ENCODE measurements around the gene CELF2. TPM values are rescaled to one million over a fixed set of nuclear protein-coding genes. Genes with fewer than 3 reads are reported as not detected.

CELF2 gene
- total and polyA plus RNA-seq, 2 experiments from 2014 or later, result 14.4 to 26.5 TPM

DNA sequence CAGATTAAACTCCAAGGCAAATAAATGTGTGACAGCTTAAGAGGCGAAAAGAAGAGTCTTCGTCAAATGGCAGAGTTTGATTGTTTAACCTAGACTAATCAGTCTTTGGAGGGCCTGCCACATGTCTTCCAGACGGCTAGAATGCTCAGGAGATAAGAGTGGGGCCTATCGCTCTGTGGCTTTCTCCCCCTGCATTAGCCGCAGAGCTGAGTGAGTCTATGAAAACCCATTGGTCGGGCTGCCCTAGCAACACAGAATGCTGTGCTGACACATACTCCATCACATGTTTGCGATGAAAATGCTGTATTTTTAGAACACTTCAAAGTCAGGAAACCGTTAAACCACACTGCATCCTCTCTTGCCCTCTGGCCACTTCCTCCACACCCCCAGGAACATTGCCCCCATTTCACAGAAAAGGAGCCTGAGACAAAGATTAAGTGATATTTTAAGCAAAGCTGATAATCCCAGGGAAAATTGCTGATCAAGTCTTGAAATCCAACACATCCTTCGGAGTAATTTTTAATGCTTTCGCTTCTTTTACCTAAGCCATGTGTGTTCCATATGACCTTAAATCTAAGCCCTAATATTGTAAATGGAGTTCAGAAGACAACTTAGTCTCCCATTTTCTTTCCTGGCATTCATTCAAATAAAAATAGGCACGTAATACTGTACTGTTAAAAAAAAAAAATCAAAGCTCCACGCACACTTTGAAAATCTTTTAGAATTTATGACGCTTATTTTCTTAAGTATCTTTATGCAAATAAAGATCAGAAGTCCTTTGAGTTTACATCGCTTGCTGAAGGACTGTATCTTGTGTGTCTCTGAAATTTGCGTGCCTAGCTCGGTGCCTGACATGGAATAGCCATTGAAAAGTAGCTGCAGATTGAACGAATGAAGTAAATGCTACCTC lies 161.2 kb downstream of the CELF2 start:
- H3K9me2 ChIP-seq (ENCODE audit: insufficient read depth), result no peaks in the 10 kb centered on the region
- no peaks in the 10 kb centered on the region for H4K20me1 ChIP-seq (ENCODE audit: insufficient read depth)
- H3K27ac ChIP-seq, result no peak overlapping the region
- in situ Hi-C loops (cut with MboI), result no loop called here
- no peaks in the 10 kb centered on the region for H3K36me3 ChIP-seq (ENCODE audit: low read depth)
- TF ChIP-seq EZH2 (IDR thresholded peaks at IDR 0.05; ENCODE audit: insufficient read depth, poor library complexity, severe bottlenecking), result no peak
- TF ChIP-seq EZH2phosphoT487 (IDR thresholded peaks at IDR 0.05; ENCODE audit: insufficient read depth, low read depth), result no peak
- no peaks in the 10 kb centered on the region for H3F3A ChIP-seq (ENCODE audit: insufficient read depth)
- no peaks in the 10 kb centered on the region for H3K27me3 ChIP-seq (replicated peaks; ENCODE audit: insufficient read depth)
- no peaks in the 10 kb centered on the region for H3K79me2 ChIP-seq (ENCODE audit: insufficient read depth)
- no peak overlapping the region for H2AFZ ChIP-seq
- H3K9ac ChIP-seq, result no peak overlapping the region
- no peaks in the 10 kb centered on the region for H3K9me3 ChIP-seq (ENCODE audit: low read depth)
- no peak overlapping the region for H3K4me3 ChIP-seq
- DNase-seq, result no peak
- WGBS, 2 experiments (ENCODE audit: low coverage in 1 of 2, low lambda C conversion rate in 2 of 2, missing lambda C conversion rate in 2 of 2), result 72 to 76% methylated on average over 17 of the region's 17 CpGs
- no peaks in the 10 kb centered on the region for H3K4me1 ChIP-seq (ENCODE audit: insufficient read depth)
- H3K4me2 ChIP-seq (ENCODE audit: unreplicated experiment), result no peak overlapping the region

DNA sequence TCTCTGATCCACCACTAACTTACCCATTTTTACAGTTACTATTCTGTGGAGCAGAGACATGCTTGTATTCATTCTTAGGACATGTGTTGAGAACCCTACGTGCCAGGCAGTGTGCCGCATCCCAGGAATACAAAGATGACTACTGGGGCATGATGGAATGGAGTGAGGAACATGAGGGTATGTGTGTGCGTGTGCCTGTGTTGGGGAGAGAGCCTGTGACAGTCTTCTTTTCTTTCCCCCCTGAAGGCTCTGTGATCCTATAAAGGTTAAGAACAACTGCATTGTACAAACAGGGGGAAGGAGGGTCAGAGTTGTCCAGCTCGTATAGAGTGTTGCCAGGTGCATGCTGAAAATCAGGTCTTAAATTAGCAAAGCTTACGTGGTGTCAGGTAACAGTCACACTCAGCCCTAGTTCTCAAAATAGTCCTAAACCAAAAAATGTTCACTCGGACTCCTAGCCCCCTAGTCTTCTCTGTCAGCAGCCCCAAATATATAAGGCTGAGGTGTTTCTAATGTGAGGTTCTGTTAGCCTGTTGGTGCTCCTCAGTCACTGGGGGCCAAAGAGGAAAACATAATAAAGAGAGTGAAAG lies 161.9 kb downstream of the CELF2 start:
- H3K9me3 ChIP-seq (ENCODE audit: low read depth), result no peaks in the 10 kb centered on the region
- no peak overlapping the region for H3K4me2 ChIP-seq (ENCODE audit: unreplicated experiment)
- TF ChIP-seq EZH2phosphoT487 (IDR thresholded peaks at IDR 0.05; ENCODE audit: insufficient read depth, low read depth) (no peak), EZH2 (IDR thresholded peaks at IDR 0.05; ENCODE audit: insufficient read depth, poor library complexity, severe bottlenecking) (no peak)
- H3K4me1 ChIP-seq (ENCODE audit: insufficient read depth), result no peaks in the 10 kb centered on the region
- H3K27me3 ChIP-seq (replicated peaks; ENCODE audit: insufficient read depth), result no peaks in the 10 kb centered on the region
- no peaks in the 10 kb centered on the region for H3K36me3 ChIP-seq (ENCODE audit: low read depth)
- no peak overlapping the region for H2AFZ ChIP-seq
- H3K4me3 ChIP-seq, result no peak overlapping the region
- H3K9ac ChIP-seq, result no peak overlapping the region
- no peak for DNase-seq
- in situ Hi-C loops (cut with MboI), result no loop called here
- H3F3A ChIP-seq (ENCODE audit: insufficient read depth), result no peaks in the 10 kb centered on the region
- 68 to 78% methylated on average over 6 of the region's 6 CpGs for WGBS, 2 experiments (ENCODE audit: low coverage in 1 of 2, low lambda C conversion rate in 2 of 2, missing lambda C conversion rate in 2 of 2)
- no peak overlapping the region for H3K27ac ChIP-seq
- no peaks in the 10 kb centered on the region for H4K20me1 ChIP-seq (ENCODE audit: insufficient read depth)
- H3K9me2 ChIP-seq (ENCODE audit: insufficient read depth), result no peaks in the 10 kb centered on the region
- H3K79me2 ChIP-seq (ENCODE audit: insufficient read depth), result no peaks in the 10 kb centered on the region

GRCh38 chr10:11180228-11180627 lies 162.6 kb downstream of the CELF2 start:
- Histone ChIP-seq H3K27me3 (replicated peaks; ENCODE audit: insufficient read depth) (no peaks in the 10 kb centered on the region), H3K9ac (no peak overlapping the region), H3K79me2 (ENCODE audit: insufficient read depth) (no peaks in the 10 kb centered on the region), H3K4me3 (no peak overlapping the region), H3K4me1 (ENCODE audit: insufficient read depth) (no peaks in the 10 kb centered on the region), H4K20me1 (ENCODE audit: insufficient read depth) (no peaks in the 10 kb centered on the region), H3F3A (ENCODE audit: insufficient read depth) (no peaks in the 10 kb centered on the region), H3K9me3 (ENCODE audit: low read depth) (no peaks in the 10 kb centered on the region), H3K27ac (no peak overlapping the region), H2AFZ (no peak overlapping the region), H3K4me2 (ENCODE audit: unreplicated experiment) (no peak overlapping the region), H3K9me2 (ENCODE audit: insufficient read depth) (no peaks in the 10 kb centered on the region), H3K36me3 (ENCODE audit: low read depth) (no peaks in the 10 kb centered on the region)
- 83 to 89% methylated on average over 14 of the region's 14 CpGs for WGBS, 2 experiments (ENCODE audit: low coverage in 1 of 2, low lambda C conversion rate in 2 of 2, missing lambda C conversion rate in 2 of 2)
- in situ Hi-C loops (cut with MboI), result no loop called here
- TF ChIP-seq EZH2phosphoT487 (IDR thresholded peaks at IDR 0.05; ENCODE audit: insufficient read depth, low read depth) (no peak), EZH2 (IDR thresholded peaks at IDR 0.05; ENCODE audit: insufficient read depth, poor library complexity, severe bottlenecking) (no peak)
- no peak for DNase-seq

GRCh38 chr10:11181978-11182377 lies 164.3 kb downstream of the CELF2 start:
- Histone ChIP-seq H3K9ac (no peak overlapping the region), H3K27ac (no peak overlapping the region), H3K4me1 (ENCODE audit: insufficient read depth) (no peaks in the 10 kb centered on the region), H3K9me3 (ENCODE audit: low read depth) (no peaks in the 10 kb centered on the region), H3K4me2 (ENCODE audit: unreplicated experiment) (no peak overlapping the region), H3K36me3 (ENCODE audit: low read depth) (no peaks in the 10 kb centered on the region), H2AFZ (no peak overlapping the region), H3F3A (ENCODE audit: insufficient read depth) (no peaks in the 10 kb centered on the region), H3K9me2 (ENCODE audit: insufficient read depth) (no peaks in the 10 kb centered on the region), H4K20me1 (ENCODE audit: insufficient read depth) (no peaks in the 10 kb centered on the region), H3K79me2 (ENCODE audit: insufficient read depth) (no peaks in the 10 kb centered on the region), H3K27me3 (replicated peaks; ENCODE audit: insufficient read depth) (no peaks in the 10 kb centered on the region), H3K4me3 (no peak overlapping the region)
- DNase-seq, result peak; percentile 28
- 13 to 15% methylated on average over 6 of the region's 6 CpGs for WGBS, 2 experiments (ENCODE audit: low coverage in 1 of 2, low lambda C conversion rate in 2 of 2, missing lambda C conversion rate in 2 of 2)
- in situ Hi-C loops (cut with MboI), result no loop called here
- TF ChIP-seq EZH2 (IDR thresholded peaks at IDR 0.05; ENCODE audit: insufficient read depth, poor library complexity, severe bottlenecking) (no peak), EZH2phosphoT487 (IDR thresholded peaks at IDR 0.05; ENCODE audit: insufficient read depth, low read depth) (no peak)

Data from GM23248 (cell line).